ENCODE measurements around the gene HOXA9. TPM values are rescaled to one million over a fixed set of nuclear protein-coding genes. Genes with fewer than 3 reads are reported as not detected.

Gene HOXA9
- total RNA-seq, 1 experiment from 2014 or later: 91.0 TPM

GRCh38 chr7:27139334-27140125, 25.8 kb downstream of the HOXA9 start:
- Histone ChIP-seq H2AFZ (ENCODE audit: low read depth, low read length, poor library complexity, severe bottlenecking) (no peak overlapping the region), H3K79me2 (ENCODE audit: insufficient read depth, low read length) (no peaks in the 10 kb centered on the region), H3K9me3 (ENCODE audit: control insufficient read depth in 1 of 2, insufficient read depth in 1 of 2, low read depth in 1 of 2, low read length in 2 of 2) (no peaks in the 10 kb centered on the region), H4K20me1 (ENCODE audit: insufficient read depth) (no peaks in the 10 kb centered on the region), H3K27me3 (ENCODE audit: insufficient read depth, low read length) (no peaks in the 10 kb centered on the region), H3K27ac (ENCODE audit: low read depth, low read length) (no peak overlapping the region), H3K9ac (ENCODE audit: low read length) (no peak overlapping the region), H3K4me1 (ENCODE audit: control insufficient read depth in 1 of 2, insufficient read depth in 2 of 2, low read length in 2 of 2) (peaks cover 23 to 39% of the 10 kb centered on the region in 2 experiments), H3K9me2 (ENCODE audit: insufficient read depth) (no peaks in the 10 kb centered on the region), H3K4me3 (replicated peaks in 1 of 2; ENCODE audit: low read depth in 1 of 2, low read length in 2 of 2) (no peak overlapping the region), H3K36me3 (ENCODE audit: control insufficient read depth in 1 of 2, insufficient read depth in 2 of 2, low read length in 2 of 2) (peaks cover 3 to 7% of the 10 kb centered on the region in 2 experiments; a peak in 2 of 4 replicates), H3K4me2 (ENCODE audit: low read length) (no peak overlapping the region)
- ATAC-seq: no peak
- intact Hi-C loops (cut with micrococcal nuclease): no loop called here
- DNase-seq (ENCODE audit: low read depth, low spot score): no peak
- BruUV-seq (replicated peaks): no TSS peak
- RAD21 ChIA-PET (ENCODE audit: low non-redundant PET in 1 of 2, low total read pairs in 2 of 2, uncharacterized antibody in 2 of 2, unreplicated experiment in 2 of 2): no interaction called here
- POLR2A ChIA-PET: no interaction called here
- TF ChIP-seq ZBTB33 (IDR thresholded peaks at IDR 0.05; ENCODE audit: extremely low read depth, insufficient replicate concordance, low read length): no peak
- no peak for TF ChIP-seq YY1 (IDR thresholded peaks at IDR 0.05; ENCODE audit: extremely low read depth, insufficient replicate concordance, low read depth, low read length)
- no peak for TF ChIP-seq EGR1 (IDR thresholded peaks at IDR 0.05; ENCODE audit: low read depth)
- TF ChIP-seq TCF7L2 (IDR thresholded peaks at IDR 0.05; ENCODE audit: borderline replicate concordance, extremely low read depth, insufficient read depth, insufficient read length): no peak
- TF ChIP-seq ELF1 (IDR thresholded peaks at IDR 0.05; ENCODE audit: borderline replicate concordance, low read depth): no peak
- TF ChIP-seq EZH2phosphoT487 (IDR thresholded peaks at IDR 0.05; ENCODE audit: borderline replicate concordance): no peak
- TF ChIP-seq RAD21 (IDR thresholded peaks at IDR 0.05; ENCODE audit: low read depth): no peak
- TF ChIP-seq SP1 (IDR thresholded peaks at IDR 0.05; ENCODE audit: low read depth): no peak
- no peak for TF ChIP-seq CBX3 (IDR thresholded peaks at IDR 0.05; ENCODE audit: low read depth)
- TF ChIP-seq SRF (IDR thresholded peaks at IDR 0.05; ENCODE audit: low read depth): no peak
- no peak for TF ChIP-seq ZNF274 (IDR thresholded peaks at IDR 0.05; ENCODE audit: low read depth, low read length)
- no peak for TF ChIP-seq CTCF (IDR thresholded peaks at IDR 0.05 in 2 of 3, conservative IDR thresholded peaks at IDR 0.05 in 1 of 3; ENCODE audit: borderline replicate concordance in 1 of 3, insufficient read depth in 1 of 3, low read depth in 2 of 3, low read length in 2 of 3)
- TF ChIP-seq REST (IDR thresholded peaks at IDR 0.05; ENCODE audit: low read depth): no peak
- no peak for TF ChIP-seq FOSL1 (IDR thresholded peaks at IDR 0.05; ENCODE audit: low read depth)
- CTCF ChIA-PET: no interaction called here
